HL-60 (cell line): ENCODE measurements around the gene TP53I11.

Source experiments
- DNase-seq, 2 experiments: peaks; one replicate each; pipeline ENCODE4 v3.0.0-alpha.2; 2010 to 2020; ENCODE audit warnings: low read depth in 1 of 2, low spot score in 1 of 2
- H3K27ac ChIP-seq: fragments of 250-450 bp; sonication (Bioruptor Pico); replicated peaks from 2 replicates; pipeline ENCODE4 v1.5.1; 2020; ENCODE audit warnings: mild to moderate bottlenecking, moderate library complexity
- H3K27me3 ChIP-seq: fragments of 250-450 bp; sonication (Bioruptor Pico); 2 replicates; pipeline ENCODE4 v1.5.1; 2021; ENCODE audit warnings: mild to moderate bottlenecking, moderate library complexity; ENCODE audit not compliant: insufficient read depth, poor library complexity, severe bottlenecking
- H3K4me3 ChIP-seq: replicated peaks from 2 replicates; pipeline ENCODE4 v1.5.1; 2011; ENCODE audit warnings: mild to moderate bottlenecking, control low read depth, low read length; ENCODE audit not compliant: insufficient read depth
- GABPA ChIP-seq: IDR thresholded peaks from 2 replicates; pipeline ENCODE4 v1.6.1; 2012; ENCODE audit warnings: low read depth
- POLR2AphosphoS5 ChIP-seq: IDR thresholded peaks from 2 replicates; pipeline ENCODE4 v1.6.1; 2012; ENCODE audit warnings: low read depth
- SPI1 ChIP-seq: IDR thresholded peaks from 2 replicates; pipeline ENCODE4 v1.6.1; 2012; ENCODE audit warnings: low read depth, mild to moderate bottlenecking, borderline replicate concordance
- TF ChIP-seq, protein P1 (sequence below): IDR thresholded peaks from one replicate; pipeline ENCODE4 v1.5.1; 2011; ENCODE audit warnings: low read length, control low read depth, inconsistent platforms; ENCODE audit not compliant: insufficient read depth
- TF ChIP-seq, protein P2 (sequence below): IDR thresholded peaks from 2 replicates; pipeline ENCODE4 v1.6.1; 2012; ENCODE audit warnings: low read depth; ENCODE audit not compliant: insufficient replicate concordance

The TP53I11 gene

DNA sequence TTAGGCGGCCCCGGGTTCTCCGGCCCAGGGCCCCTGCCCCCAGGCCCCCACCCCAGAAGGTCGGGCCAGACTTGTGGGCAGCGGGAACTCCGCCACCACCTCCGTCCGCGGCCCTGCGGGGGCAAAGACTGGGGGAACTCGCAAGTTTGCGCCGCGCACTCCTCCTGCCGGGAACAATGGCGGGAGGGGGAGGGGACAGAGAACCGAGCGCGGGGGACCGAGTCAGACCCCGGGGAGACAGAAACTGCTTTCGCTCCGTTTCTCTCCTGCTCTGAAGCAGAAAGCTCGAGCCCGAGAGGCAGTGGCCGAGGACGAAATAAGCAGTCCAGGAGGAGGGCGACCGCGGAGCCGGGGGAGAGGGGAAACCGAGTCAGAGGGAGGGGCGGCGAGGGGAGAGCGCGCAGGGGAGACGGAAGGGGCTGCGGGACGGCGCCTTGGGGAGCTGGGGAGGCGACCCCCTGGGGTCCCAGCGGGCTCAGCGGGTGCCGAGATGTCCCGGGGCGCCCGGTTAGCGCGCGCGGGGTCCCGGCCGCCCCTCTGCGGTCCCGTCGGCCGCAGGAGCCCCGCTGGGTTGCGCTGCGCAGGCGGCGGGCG is 555 bp downstream of the TP53I11 start:
- TF ChIP-seq SPI1: no peak
- TF ChIP-seq, protein P1, sequence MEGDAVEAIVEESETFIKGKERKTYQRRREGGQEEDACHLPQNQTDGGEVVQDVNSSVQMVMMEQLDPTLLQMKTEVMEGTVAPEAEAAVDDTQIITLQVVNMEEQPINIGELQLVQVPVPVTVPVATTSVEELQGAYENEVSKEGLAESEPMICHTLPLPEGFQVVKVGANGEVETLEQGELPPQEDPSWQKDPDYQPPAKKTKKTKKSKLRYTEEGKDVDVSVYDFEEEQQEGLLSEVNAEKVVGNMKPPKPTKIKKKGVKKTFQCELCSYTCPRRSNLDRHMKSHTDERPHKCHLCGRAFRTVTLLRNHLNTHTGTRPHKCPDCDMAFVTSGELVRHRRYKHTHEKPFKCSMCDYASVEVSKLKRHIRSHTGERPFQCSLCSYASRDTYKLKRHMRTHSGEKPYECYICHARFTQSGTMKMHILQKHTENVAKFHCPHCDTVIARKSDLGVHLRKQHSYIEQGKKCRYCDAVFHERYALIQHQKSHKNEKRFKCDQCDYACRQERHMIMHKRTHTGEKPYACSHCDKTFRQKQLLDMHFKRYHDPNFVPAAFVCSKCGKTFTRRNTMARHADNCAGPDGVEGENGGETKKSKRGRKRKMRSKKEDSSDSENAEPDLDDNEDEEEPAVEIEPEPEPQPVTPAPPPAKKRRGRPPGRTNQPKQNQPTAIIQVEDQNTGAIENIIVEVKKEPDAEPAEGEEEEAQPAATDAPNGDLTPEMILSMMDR: no peak
- TF ChIP-seq, protein P2, sequence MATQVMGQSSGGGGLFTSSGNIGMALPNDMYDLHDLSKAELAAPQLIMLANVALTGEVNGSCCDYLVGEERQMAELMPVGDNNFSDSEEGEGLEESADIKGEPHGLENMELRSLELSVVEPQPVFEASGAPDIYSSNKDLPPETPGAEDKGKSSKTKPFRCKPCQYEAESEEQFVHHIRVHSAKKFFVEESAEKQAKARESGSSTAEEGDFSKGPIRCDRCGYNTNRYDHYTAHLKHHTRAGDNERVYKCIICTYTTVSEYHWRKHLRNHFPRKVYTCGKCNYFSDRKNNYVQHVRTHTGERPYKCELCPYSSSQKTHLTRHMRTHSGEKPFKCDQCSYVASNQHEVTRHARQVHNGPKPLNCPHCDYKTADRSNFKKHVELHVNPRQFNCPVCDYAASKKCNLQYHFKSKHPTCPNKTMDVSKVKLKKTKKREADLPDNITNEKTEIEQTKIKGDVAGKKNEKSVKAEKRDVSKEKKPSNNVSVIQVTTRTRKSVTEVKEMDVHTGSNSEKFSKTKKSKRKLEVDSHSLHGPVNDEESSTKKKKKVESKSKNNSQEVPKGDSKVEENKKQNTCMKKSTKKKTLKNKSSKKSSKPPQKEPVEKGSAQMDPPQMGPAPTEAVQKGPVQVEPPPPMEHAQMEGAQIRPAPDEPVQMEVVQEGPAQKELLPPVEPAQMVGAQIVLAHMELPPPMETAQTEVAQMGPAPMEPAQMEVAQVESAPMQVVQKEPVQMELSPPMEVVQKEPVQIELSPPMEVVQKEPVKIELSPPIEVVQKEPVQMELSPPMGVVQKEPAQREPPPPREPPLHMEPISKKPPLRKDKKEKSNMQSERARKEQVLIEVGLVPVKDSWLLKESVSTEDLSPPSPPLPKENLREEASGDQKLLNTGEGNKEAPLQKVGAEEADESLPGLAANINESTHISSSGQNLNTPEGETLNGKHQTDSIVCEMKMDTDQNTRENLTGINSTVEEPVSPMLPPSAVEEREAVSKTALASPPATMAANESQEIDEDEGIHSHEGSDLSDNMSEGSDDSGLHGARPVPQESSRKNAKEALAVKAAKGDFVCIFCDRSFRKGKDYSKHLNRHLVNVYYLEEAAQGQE: no peak
- no peak for TF ChIP-seq POLR2AphosphoS5
- TF ChIP-seq GABPA: no peak
- no peak for DNase-seq
- Histone ChIP-seq H3K27ac (peak overlapping the region; percentile 44), H3K27me3 (peaks cover 12% of the 10 kb centered on the region), H3K4me3 (peak overlapping the region; percentile 73)

DNA sequence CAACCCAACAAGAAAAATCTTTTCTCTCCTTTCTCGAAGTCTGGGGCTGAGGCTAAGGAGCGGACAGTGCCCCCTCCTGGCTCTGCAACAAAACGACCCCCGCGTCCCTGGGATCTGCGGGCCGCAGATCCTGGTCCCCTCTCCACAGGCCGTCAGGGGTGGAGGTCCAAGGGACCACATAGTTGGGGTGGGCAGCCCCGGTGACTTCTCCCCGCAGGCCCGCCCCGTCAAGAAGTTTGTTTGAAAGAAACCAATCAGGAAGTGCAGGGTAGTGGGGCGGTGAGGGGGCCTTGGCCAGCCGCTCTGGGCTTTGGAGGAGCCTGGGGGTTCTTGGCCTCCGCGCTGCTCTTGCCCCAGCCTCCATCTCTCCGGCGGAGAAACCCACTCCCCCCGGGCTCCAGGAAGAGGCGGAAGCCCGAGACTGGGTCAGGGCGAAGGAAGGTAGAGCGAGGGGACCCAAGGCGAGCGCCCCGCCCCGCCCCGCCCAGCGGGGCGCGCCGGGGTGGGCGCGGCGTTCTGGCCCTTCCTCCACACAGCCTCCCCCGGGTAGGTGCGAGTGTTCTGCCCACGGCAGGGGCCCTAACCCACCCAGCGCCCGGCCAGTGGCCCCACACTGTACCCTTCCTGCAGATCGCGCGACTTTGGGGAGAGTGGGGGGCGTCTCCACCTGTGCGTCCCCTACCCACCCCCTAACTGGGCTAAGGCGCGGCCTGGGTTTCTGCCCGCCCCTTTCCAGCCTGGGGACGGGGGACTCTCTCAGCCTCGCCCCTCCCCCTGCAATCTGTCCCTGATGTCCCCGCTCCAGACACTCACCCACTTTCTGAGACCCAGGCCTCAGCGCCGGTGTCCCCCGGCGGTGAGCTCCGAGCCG is 1.3 kb downstream of the TP53I11 start:
- peak in 1 of 2 experiments; percentile 14 for DNase-seq
- Histone ChIP-seq H3K27me3 (peaks cover 12% of the 10 kb centered on the region), H3K27ac (peak overlapping the region; percentile 44; the same call in 1 of the 2 replicates), H3K4me3 (peak overlapping the region; percentile 73)
- TF ChIP-seq GABPA: no peak
- TF ChIP-seq, protein P1: peak; percentile 31

DNA sequence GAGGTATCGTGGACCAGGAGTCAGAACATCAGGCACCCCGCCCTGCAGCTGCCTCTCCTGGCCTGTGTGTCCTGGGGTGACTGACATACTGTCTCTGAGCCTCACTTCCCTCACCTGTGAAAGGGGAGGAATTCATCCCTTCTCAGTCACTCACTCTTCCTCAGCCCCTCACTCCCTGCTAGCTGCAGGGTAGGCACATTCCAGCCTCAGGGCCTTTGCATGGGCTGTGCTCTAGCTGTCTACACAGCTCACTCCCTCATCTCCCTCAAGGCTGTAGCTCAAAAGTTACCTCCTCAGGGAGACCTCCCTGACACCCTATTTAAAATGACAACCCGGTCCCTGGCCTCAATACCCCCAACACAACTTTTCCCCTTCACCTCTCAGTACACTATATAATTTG is 2.5 kb downstream of the TP53I11 start:
- no peak for DNase-seq
- TF ChIP-seq, protein P2: no peak
- TF ChIP-seq, protein P1: no peak
- TF ChIP-seq POLR2AphosphoS5: no peak
- TF ChIP-seq GABPA: no peak
- TF ChIP-seq SPI1: no peak
- H3K27ac ChIP-seq: no peak overlapping the region
- no peak overlapping the region for H3K4me3 ChIP-seq
- H3K27me3 ChIP-seq: peaks cover 12% of the 10 kb centered on the region
